ENCODE data around the gene NRIP1.

- no peak for TF ChIP-seq CTCF (IDR thresholded peaks at IDR 0.05)
- no peak for TF ChIP-seq POLR2AphosphoS5 (IDR thresholded peaks at IDR 0.05; ENCODE audit: low read depth, low read length)
- TF ChIP-seq REST (IDR thresholded peaks at IDR 0.05; ENCODE audit: insufficient read depth in 1 of 2, low read depth in 2 of 2, low read length in 1 of 2), result no peak
Observed at GRCh38 chr21:15037095-15037899, 27.5 kb downstream of the NRIP1 start.
